HepG2 (cell line): ENCODE data around the gene KIFC1. TPM values are rescaled to one million over a fixed set of nuclear protein-coding genes. Genes with fewer than 3 reads are reported as not detected.

ENCODE experiments used
- AGO2 ChIP-seq: fragments of 200-400 bp; formaldehyde crosslinking; optimal IDR thresholded peaks from 2 replicates; pipeline ENCODE3; 2017; ENCODE audit warnings: mild to moderate bottlenecking, low read depth, low read length, moderate library complexity
- ARID2 ChIP-seq: sonication (generic); formaldehyde crosslinking; IDR thresholded peaks from 2 replicates; pipeline ENCODE4 v1.8.1; 2022; ENCODE audit warnings: mild to moderate bottlenecking, missing genetic modification reagents, borderline replicate concordance
- CREB3 ChIP-seq: sonication (generic); formaldehyde crosslinking; IDR thresholded peaks from 2 replicates; pipeline ENCODE4 v1.5.0; 2020; ENCODE audit warnings: missing genetic modification reagents
- CSRNP2 ChIP-seq: sonication (generic); formaldehyde crosslinking; conservative IDR thresholded peaks from 2 replicates; pipeline ENCODE4 v1.8.0; 2022; ENCODE audit warnings: low read depth, missing genetic modification reagents
- ELF4 ChIP-seq: sonication (generic); formaldehyde crosslinking; IDR thresholded peaks from 2 replicates; pipeline ENCODE4 v1.5.0; 2020; ENCODE audit warnings: missing genetic modification reagents, mild to moderate bottlenecking, moderate library complexity, borderline replicate concordance
- MED13 ChIP-seq: sonication (generic); formaldehyde crosslinking; IDR thresholded peaks from 2 replicates; pipeline ENCODE4 v1.5.0; 2020; ENCODE audit warnings: missing genetic modification reagents
- MLX ChIP-seq: IDR thresholded peaks from 2 replicates; pipeline ENCODE4 v1.6.1; 2016
- NBN ChIP-seq: fragments of 450-650 bp; conservative IDR thresholded peaks from 2 replicates; pipeline ENCODE4 v1.6.1; 2017
- NCOA1 ChIP-seq: sonication (generic); formaldehyde crosslinking; IDR thresholded peaks from 2 replicates; pipeline ENCODE4 v1.9.0; 2021; ENCODE audit warnings: missing genetic modification reagents
- POLR2A ChIP-seq, 2 experiments: IDR thresholded peaks; 2 replicates each; pipeline ENCODE4 v1.6.1; 2011; ENCODE audit warnings: low read depth in 2 of 2, low read length in 2 of 2, mild to moderate bottlenecking in 1 of 2, moderate library complexity in 1 of 2; ENCODE audit not compliant: insufficient read depth in 1 of 2
- RAD21 ChIP-seq: fragments of 450-650 bp; formaldehyde crosslinking; IDR thresholded peaks from 2 replicates; pipeline ENCODE4 v1.5.0; 2020; ENCODE audit warnings: mild to moderate bottlenecking
- RXRB ChIP-seq: IDR thresholded peaks from 2 replicates; pipeline ENCODE4 v1.6.1; 2016; ENCODE audit warnings: borderline replicate concordance, missing genetic modification reagents, missing compliant biosample characterization
- SOX13 ChIP-seq, 3 experiments: fragments of 450-650 bp in 1 of 3; sonication (generic) in 1 of 3; formaldehyde crosslinking in 1 of 3; IDR thresholded peaks in 2 of 3; conservative IDR thresholded peaks in 1 of 3; 2 replicates each; pipeline versions ENCODE4 v1.5.0 to v1.6.1; 2016 to 2020; ENCODE audit warnings: antibody characterized with exemption in 1 of 3, mild to moderate bottlenecking in 1 of 3, missing compliant biosample characterization in 1 of 3, missing genetic modification reagents in 1 of 3, moderate library complexity in 1 of 3
- SP1 ChIP-seq, 2 experiments: fragments of 450-650 bp in 1 of 2; sonication (generic) in 1 of 2; formaldehyde crosslinking in 1 of 2; IDR thresholded peaks; 2 replicates each; pipeline versions ENCODE4 v1.4.0 to v1.6.1; 2016 to 2020; ENCODE audit warnings: missing genetic modification reagents in 1 of 2
- SP4 ChIP-seq: sonication (generic); formaldehyde crosslinking; IDR thresholded peaks from 2 replicates; pipeline ENCODE4 v1.8.1; 2023; ENCODE audit warnings: mild to moderate bottlenecking, missing genetic modification reagents
- TBL1XR1 ChIP-seq: fragments of 150-350 bp; IDR thresholded peaks from 2 replicates; pipeline ENCODE4 v1.6.1; 2014; ENCODE audit warnings: borderline replicate concordance, low read length; ENCODE audit not compliant: partially characterized antibody
- TEF ChIP-seq: sonication (generic); formaldehyde crosslinking; IDR thresholded peaks from 2 replicates; pipeline ENCODE4 v1.5.0; 2020; ENCODE audit warnings: missing genetic modification reagents
- THAP9 ChIP-seq: sonication (generic); formaldehyde crosslinking; IDR thresholded peaks from 2 replicates; pipeline ENCODE4; 2020; ENCODE audit warnings: missing genetic modification reagents, mild to moderate bottlenecking, borderline replicate concordance
- ZFP62 ChIP-seq: sonication (generic); formaldehyde crosslinking; IDR thresholded peaks from 2 replicates; pipeline ENCODE4 v1.4.0; 2020; ENCODE audit warnings: missing genetic modification reagents
- ZFY ChIP-seq: sonication (generic); formaldehyde crosslinking; IDR thresholded peaks from 2 replicates; pipeline ENCODE4 v1.4.0; 2020; ENCODE audit warnings: missing genetic modification reagents
- ZNF337 ChIP-seq: sonication (generic); formaldehyde crosslinking; IDR thresholded peaks from 2 replicates; pipeline ENCODE4 v1.5.1; 2020; ENCODE audit warnings: missing genetic modification reagents, low read depth, mild to moderate bottlenecking, borderline replicate concordance
- ZNF567 ChIP-seq: sonication (generic); formaldehyde crosslinking; IDR thresholded peaks from 2 replicates; pipeline ENCODE4 v1.8.1; 2023; ENCODE audit warnings: mild to moderate bottlenecking, missing genetic modification reagents, borderline replicate concordance
- polyA plus RNA-seq, 8 experiments: library from polyadenylated mRNA; depleted of rRNA in 3 of 8; stranded (reverse) in 7 of 8; unstranded in 1 of 8; fragments of >200 nt; fragmentation: Illumina TruSeq in 4 of 8; extraction: Trizol in 4 of 8; gene quantifications; 2 replicates each; pipeline versions ENCODE4 v1.2.1 to v1.2.3, GENCODE V29; 2011 to 2016; ENCODE audit warnings: low read depth in 4 of 8, missing spikeins in 1 of 8, mixed read lengths in 1 of 8; ENCODE audit not compliant: insufficient read depth in 1 of 8
- total RNA-seq, 5 experiments: library from RNA; depleted of rRNA; stranded (reverse); fragments of >200 nt; fragmentation: Illumina TruSeq; extraction: Trizol; gene quantifications; 2 replicates each; pipeline ENCODE4 v1.2.3, GENCODE V29; 2016; ENCODE audit warnings: low read depth in 1 of 5

KIFC1 gene
- total and polyA plus RNA-seq, 2 of the 13 experiments (the other 11 are each of a cell fraction or from before 2014, with no cell fraction given) = 25.0 to 45.5 TPM

GRCh38 chr6:33391278-33391921 lies at the start of gene KIFC1 (continued):
- TF ChIP-seq NCOA1 = no peak
- no peak for TF ChIP-seq NBN
- TF ChIP-seq SP4 (CRISPR knock-in tag) = peak; percentile 98
- 0 out of 2 replicates have a peak, but pooled peaks have one; percentile 39 for TF ChIP-seq ZNF567 (CRISPR knock-in tag)
- TF ChIP-seq AGO2 = no peak
- peak; percentile 68 to 81 for TF ChIP-seq POLR2A (IDR thresholded peaks at IDR 0.05; ENCODE audit: insufficient read depth in 1 of 2, low read depth in 2 of 2, low read length in 2 of 2)
- TF ChIP-seq SP1 (IDR thresholded peaks at IDR 0.05) = no peak; the same call in 1 of the 2 replicates
- TF ChIP-seq SP1 (CRISPR knock-in tag; IDR thresholded peaks at IDR 0.05) = peak; percentile 92
- TF ChIP-seq MLX = peak; percentile 73
- peak; percentile 66; the same call in 1 of the 2 replicates for TF ChIP-seq RXRB (CRISPR knock-in tag)
- TF ChIP-seq ARID2 = peak; percentile 93; the same call in 1 of the 2 replicates
- TF ChIP-seq THAP9 = peak; percentile 87
- peak; percentile 13 for TF ChIP-seq TBL1XR1
- peak; percentile 84; the same call in 1 of the 2 replicates for TF ChIP-seq MED13
- peak; percentile 98 for TF ChIP-seq ELF4 (CRISPR knock-in tag)
- TF ChIP-seq RAD21 = peak; percentile 90
- TF ChIP-seq ZNF337 (CRISPR knock-in tag) = 0 out of 2 replicates have a peak, but pooled peaks have one; percentile 47
- no peak for TF ChIP-seq SOX13 (IDR thresholded peaks at IDR 0.05)
- TF ChIP-seq SOX13 (CRISPR knock-in tag; conservative IDR thresholded peaks at IDR 0.05 in 1 of 2, IDR thresholded peaks at IDR 0.05 in 1 of 2) = no peak
- TF ChIP-seq ZFY = peak; percentile 92
- no peak for TF ChIP-seq TEF (CRISPR knock-in tag)
- no peak for TF ChIP-seq ZFP62
- peak; percentile 82; the same call in 1 of the 2 replicates for TF ChIP-seq CSRNP2 (CRISPR knock-in tag)
- peak; percentile 47; the same call in 1 of the 2 replicates for TF ChIP-seq CREB3 (CRISPR knock-in tag)
